ENCODE data around the gene KRTAP4-3. TPM values are rescaled to one million over a fixed set of nuclear protein-coding genes. Genes with fewer than 3 reads are reported as not detected.

Gene KRTAP4-3
- total and polyA plus RNA-seq, 2 of the 8 experiments (the other 6 are each of a cell fraction or from before 2014, with no cell fraction given) = not detected

GRCh38 chr17:41131979-41132378, 36.0 kb downstream of the KRTAP4-3 start:
- ChIA-PET CTCF (ENCODE audit: partially characterized antibody) (interaction anchor here (1.2 kb wide), 1 partner anchor 219 kb away, joined by 3 read pairs; no protein-coding TSS in a partner anchor), POLR2A (ENCODE audit: partially characterized antibody) (no interaction called here)
- H3K23ac ChIP-seq (ENCODE audit: insufficient read length) = no peak overlapping the region
- H4K5ac ChIP-seq (ENCODE audit: insufficient read length, low read depth, low read length) = no peak overlapping the region
- no peak for TF ChIP-seq GTF2F1 (IDR thresholded peaks at IDR 0.05; ENCODE audit: borderline replicate concordance, low read depth, low read length)
- no peak for TF ChIP-seq POLR2AphosphoS5 (IDR thresholded peaks at IDR 0.05; ENCODE audit: low read depth, low read length)
- TF ChIP-seq CREB1 (IDR thresholded peaks at IDR 0.05) = no peak
- TF ChIP-seq TAF7 (optimal IDR thresholded peaks at IDR 0.05; ENCODE audit: borderline replicate concordance, low read depth, low read length) = no peak
- TF ChIP-seq ASH2L (IDR thresholded peaks at IDR 0.05; ENCODE audit: low read length) = no peak
- no peak for TF ChIP-seq RBBP5 (IDR thresholded peaks at IDR 0.05; ENCODE audit: borderline replicate concordance, low read depth, low read length)
- TF ChIP-seq BCL11A (IDR thresholded peaks at IDR 0.05; ENCODE audit: low read depth in 2 of 2, low read length in 2 of 2) = no peak
- H3K27ac ChIP-seq (ENCODE audit: low read depth, low read length) = no peak overlapping the region
- DNase-seq (ENCODE audit: low read depth in 1 of 2, low spot score in 2 of 2) (no peak), FAIRE-seq (no peak)
- no peak overlapping the region for H2AFZ ChIP-seq (ENCODE audit: low read length)
- no peak overlapping the region for H3K4ac ChIP-seq (replicated peaks; ENCODE audit: insufficient read length, low read depth, low read length)
- no peak overlapping the region for H2BK120ac ChIP-seq (replicated peaks; ENCODE audit: low read depth, low read length)
- no peak overlapping the region for H4K8ac ChIP-seq (ENCODE audit: extremely low read depth, insufficient read depth, low read length)
- no peak overlapping the region for H3K18ac ChIP-seq (ENCODE audit: extremely low read depth, low read length)
- no peak overlapping the region for H2BK5ac ChIP-seq (ENCODE audit: low read depth, low read length)
- no peak overlapping the region for H2BK15ac ChIP-seq (ENCODE audit: low read length)
- no peak overlapping the region for H2AK5ac ChIP-seq (ENCODE audit: low read depth, low read length)
- H4K91ac ChIP-seq (replicated peaks; ENCODE audit: insufficient read length, low read length) = no peak overlapping the region
- no peak overlapping the region for H3K14ac ChIP-seq (ENCODE audit: insufficient read length)
- H2BK20ac ChIP-seq (ENCODE audit: low read length) = no peak overlapping the region
- H3K36me3 ChIP-seq (ENCODE audit: control insufficient read depth in 2 of 4, insufficient read depth in 4 of 4, low read length in 3 of 4) = no peaks in the 10 kb centered on the region
- 90% methylated on average over 3 of the region's 3 CpGs; no CpG with 5 or more reads in 1 of the 2 experiments for WGBS, 2 experiments (ENCODE audit: extremely low coverage in 1 of 2, insufficient coverage in 1 of 2, insufficient read length in 1 of 2, insufficient replicate concordance in 2 of 2, low coverage in 1 of 2, low lambda C conversion rate in 2 of 2, missing lambda C conversion rate in 1 of 2)
- H3K27me3 ChIP-seq (replicated peaks in 1 of 4; ENCODE audit: control insufficient read depth in 3 of 4, extremely low read depth in 1 of 4, insufficient read depth in 3 of 4, low read length in 3 of 4) = no peaks in the 10 kb centered on the region
- no peak overlapping the region for H2BK12ac ChIP-seq (ENCODE audit: low read depth, low read length)
- no peaks in the 10 kb centered on the region for H3K79me1 ChIP-seq (ENCODE audit: low read depth, low read length)
- H3K79me2 ChIP-seq (ENCODE audit: control insufficient read depth in 1 of 2, insufficient read depth in 2 of 2, low read length in 2 of 2) = no peaks in the 10 kb centered on the region
- no peak overlapping the region for H3K4me3 ChIP-seq (ENCODE audit: extremely low read depth in 1 of 4, insufficient read depth in 2 of 4, low read depth in 3 of 4, low read length in 4 of 4)
- H3K4me2 ChIP-seq (ENCODE audit: insufficient read depth in 1 of 2, low read depth in 2 of 2, low read length in 2 of 2) = no peak overlapping the region
- no peak overlapping the region for H3K56ac ChIP-seq (replicated peaks; ENCODE audit: insufficient read length, low read depth, low read length)
- no peaks in the 10 kb centered on the region for H4K20me1 ChIP-seq (replicated peaks in 1 of 2; ENCODE audit: control insufficient read depth in 1 of 2, insufficient read depth in 2 of 2, low read length in 2 of 2)
- H3K23me2 ChIP-seq (ENCODE audit: low read depth, low read length) = no peaks in the 10 kb centered on the region
- no peak overlapping the region for H3K9ac ChIP-seq (replicated peaks in 1 of 4; ENCODE audit: extremely low read depth in 1 of 4, low read depth in 3 of 4, low read length in 3 of 4)
- H3K9me3 ChIP-seq (ENCODE audit: insufficient read depth in 2 of 2, low read depth in 1 of 2, low read length in 1 of 2) = no peaks in the 10 kb centered on the region
- H3K4me1 ChIP-seq (replicated peaks in 1 of 4; ENCODE audit: control insufficient read depth in 3 of 4, insufficient read depth in 4 of 4, low read length in 3 of 4) = no peaks in the 10 kb centered on the region

All from H1 (cell line).